GM12878 (cell line): ENCODE data around the gene NDRG2.

Experiments
- ETV6 ChIP-seq, 2 experiments: fragments of 450-650 bp in 1 of 2; IDR thresholded peaks in 1 of 2; conservative IDR thresholded peaks in 1 of 2; 2 replicates each; pipeline ENCODE4 v1.6.1; 2014; ENCODE audit warnings: antibody characterized with exemption in 1 of 2, borderline replicate concordance in 1 of 2, low read depth in 1 of 2, mild to moderate bottlenecking in 1 of 2, moderate library complexity in 1 of 2
- MAX ChIP-seq: IDR thresholded peaks from 2 replicates; pipeline ENCODE4 v1.6.1; 2012; ENCODE audit warnings: low read depth, low read length, improper control_type of control experiment
- PBX3 ChIP-seq: IDR thresholded peaks from 2 replicates; pipeline ENCODE4 v1.6.1; 2011; ENCODE audit warnings: mild to moderate bottlenecking, low read depth, low read length, moderate library complexity; ENCODE audit not compliant: insufficient replicate concordance
- POLR2AphosphoS5 ChIP-seq: IDR thresholded peaks from 2 replicates; pipeline ENCODE4 v1.6.1; 2011; ENCODE audit warnings: mild to moderate bottlenecking, low read length, inconsistent platforms
- USF2 ChIP-seq: IDR thresholded peaks from 2 replicates; pipeline ENCODE4 v1.6.1; 2011; ENCODE audit warnings: low read depth, low read length, improper control_type of control experiment, borderline replicate concordance

GRCh38 chr14:21071225-21072030 lies 46.6 kb upstream of the NDRG2 start:
- no peak for TF ChIP-seq PBX3
- no peak for TF ChIP-seq USF2
- TF ChIP-seq POLR2AphosphoS5 = no peak
- no peak for TF ChIP-seq MAX
- TF ChIP-seq ETV6 (conservative IDR thresholded peaks at IDR 0.05 in 1 of 2, IDR thresholded peaks at IDR 0.05 in 1 of 2; ENCODE audit: borderline replicate concordance in 1 of 2, low read depth in 1 of 2) = no peak
